SK-N-SH treated with all-trans-retinoic acid at 6 μM for 48 hours (cell line): ENCODE results near the gene ADAT3.

Experiments used
- ATAC-seq: fragments of 200-7000 bp; cut with Tn5 transposase; 3 replicates; pipeline ENCODE4 v1.9.1; 2020; ENCODE audit warnings: mild to moderate bottlenecking, moderate library complexity
- ARNTL ChIP-seq: fragments of 450-650 bp; formaldehyde crosslinking; IDR thresholded peaks from 2 replicates; pipeline ENCODE4 v1.5.0; 2020; ENCODE audit warnings: low read depth, mild to moderate bottlenecking, moderate library complexity, borderline replicate concordance
- CREB5 ChIP-seq: fragments of 250-450 bp; sonication (Bioruptor Pico); IDR thresholded peaks from 2 replicates; pipeline ENCODE4 v1.5.1; 2020; ENCODE audit warnings: low read depth, mild to moderate bottlenecking, moderate library complexity
- CSRNP3 ChIP-seq: fragments of 250-450 bp; sonication (Bioruptor Pico); IDR thresholded peaks from 2 replicates; pipeline ENCODE4 v1.5.1; 2021; ENCODE audit warnings: mild to moderate bottlenecking, moderate library complexity
- ESRRG ChIP-seq: fragments of 250-450 bp; sonication (Bioruptor Pico); IDR thresholded peaks from 2 replicates; pipeline ENCODE4 v1.6.1; 2021; ENCODE audit warnings: mild to moderate bottlenecking
- GLIS3 ChIP-seq: fragments of 250-450 bp; sonication (Bioruptor Pico); IDR thresholded peaks from 2 replicates; pipeline ENCODE4 v1.5.0; 2020; ENCODE audit warnings: mild to moderate bottlenecking, moderate library complexity
- ISL1 ChIP-seq: fragments of 250-450 bp; sonication (Bioruptor Pico); IDR thresholded peaks from 2 replicates; pipeline ENCODE4 v2.1.2; 2022; ENCODE audit warnings: mild to moderate bottlenecking, moderate library complexity
- OSR1 ChIP-seq: fragments of 250-450 bp; sonication (Bioruptor Pico); IDR thresholded peaks from 2 replicates; pipeline ENCODE4 v1.8.0; 2022; ENCODE audit warnings: moderate library complexity, mild to moderate bottlenecking, inconsistent platforms
- PATZ1 ChIP-seq: fragments of 250-450 bp; sonication (Bioruptor Pico); IDR thresholded peaks from 2 replicates; pipeline ENCODE4 v1.8.0; 2020; ENCODE audit warnings: mild to moderate bottlenecking, moderate library complexity, borderline replicate concordance
- POU6F1 ChIP-seq: fragments of 250-450 bp; sonication (Bioruptor Pico); IDR thresholded peaks from 2 replicates; pipeline ENCODE4 v1.8.0; 2021; ENCODE audit warnings: low read depth, mild to moderate bottlenecking, moderate library complexity, borderline replicate concordance
- PPARA ChIP-seq: fragments of 250-450 bp; sonication (Bioruptor Pico); IDR thresholded peaks from 2 replicates; pipeline ENCODE4 v1.5.0; 2020; ENCODE audit warnings: mild to moderate bottlenecking, borderline replicate concordance
- RARB ChIP-seq: fragments of 250-450 bp; sonication (Bioruptor Pico); IDR thresholded peaks from 2 replicates; pipeline ENCODE4 v1.8.0; 2021; ENCODE audit warnings: mild to moderate bottlenecking, moderate library complexity
- SNAI2 ChIP-seq: fragments of 250-450 bp; sonication (Bioruptor Pico); IDR thresholded peaks from 2 replicates; pipeline ENCODE4 v1.5.0; 2020; ENCODE audit warnings: mild to moderate bottlenecking, moderate library complexity
- TCF4 ChIP-seq: fragments of 250-450 bp; sonication (Bioruptor Pico); IDR thresholded peaks from 2 replicates; pipeline ENCODE4 v1.8.0; 2021; ENCODE audit warnings: mild to moderate bottlenecking, moderate library complexity, borderline replicate concordance
- TOX ChIP-seq: fragments of 250-450 bp; sonication (Bioruptor Pico); IDR thresholded peaks from 2 replicates; pipeline ENCODE4 v1.8.0; 2021; ENCODE audit warnings: mild to moderate bottlenecking, moderate library complexity, borderline replicate concordance
- TSHZ2 ChIP-seq: fragments of 250-450 bp; sonication (Bioruptor Pico); IDR thresholded peaks from 2 replicates; pipeline ENCODE4 v1.5.0; 2020; ENCODE audit warnings: mild to moderate bottlenecking, moderate library complexity
- ZC3H10 ChIP-seq: fragments of 250-450 bp; sonication (Bioruptor Pico); IDR thresholded peaks from 2 replicates; pipeline ENCODE4 v1.5.1; 2021; ENCODE audit warnings: mild to moderate bottlenecking, moderate library complexity
- ZFP3 ChIP-seq: fragments of 250-450 bp; sonication (Bioruptor Pico); IDR thresholded peaks from 2 replicates; pipeline ENCODE4 v1.5.0; 2020; ENCODE audit warnings: mild to moderate bottlenecking, moderate library complexity
- ZFP30 ChIP-seq: fragments of 450-650 bp; formaldehyde crosslinking; IDR thresholded peaks from 2 replicates; pipeline ENCODE4 v1.5.0; 2022; ENCODE audit warnings: mild to moderate bottlenecking, moderate library complexity
- ZNF565 ChIP-seq: fragments of 450-650 bp; formaldehyde crosslinking; conservative IDR thresholded peaks from 2 replicates; pipeline ENCODE4 v1.5.0; 2020; ENCODE audit warnings: low read depth, mild to moderate bottlenecking, moderate library complexity
- ZNF8 ChIP-seq: fragments of 450-650 bp; formaldehyde crosslinking; IDR thresholded peaks from 2 replicates; pipeline ENCODE4 v1.5.0; 2020; ENCODE audit warnings: mild to moderate bottlenecking, moderate library complexity

The ADAT3 gene

GRCh38 chr19:1911995-1912394 lies 6.8 kb downstream of the ADAT3 start:
- no peak for TF ChIP-seq ZC3H10 (CRISPR knock-in tag)
- TF ChIP-seq GLIS3 (CRISPR knock-in tag), result no peak
- TF ChIP-seq ARNTL (CRISPR knock-in tag), result no peak
- TF ChIP-seq TOX (CRISPR knock-in tag), result no peak
- no peak for TF ChIP-seq TCF4 (CRISPR knock-in tag)
- no peak for TF ChIP-seq ZFP3 (CRISPR knock-in tag)
- no peak for TF ChIP-seq SNAI2
- no peak for TF ChIP-seq CSRNP3 (CRISPR knock-in tag)
- no peak for TF ChIP-seq PPARA (CRISPR knock-in tag)
- TF ChIP-seq CREB5 (CRISPR knock-in tag), result no peak
- no peak for TF ChIP-seq ZNF8 (CRISPR knock-in tag)
- TF ChIP-seq TSHZ2 (CRISPR knock-in tag), result no peak
- no peak for TF ChIP-seq PATZ1 (CRISPR knock-in tag)
- no peak for ATAC-seq

- ATAC-seq, result no peak
- TF ChIP-seq PATZ1 (CRISPR knock-in tag) (no peak), CSRNP3 (CRISPR knock-in tag) (no peak), ZFP3 (CRISPR knock-in tag) (no peak), ARNTL (CRISPR knock-in tag) (no peak), TSHZ2 (CRISPR knock-in tag) (no peak), RARB (CRISPR knock-in tag) (no peak), GLIS3 (CRISPR knock-in tag) (no peak), SNAI2 (no peak), ZNF565 (CRISPR knock-in tag) (no peak), PPARA (CRISPR knock-in tag) (no peak), TCF4 (CRISPR knock-in tag) (no peak), ZFP30 (CRISPR knock-in tag) (no peak), ESRRG (CRISPR knock-in tag) (no peak), TOX (CRISPR knock-in tag) (no peak), OSR1 (CRISPR knock-in tag) (no peak), POU6F1 (CRISPR knock-in tag) (no peak), ZNF8 (CRISPR knock-in tag) (no peak), ISL1 (CRISPR knock-in tag) (no peak)
These were observed 7.7 kb downstream of the ADAT3 start for GRCh38 chr19:1912760-1913505.
